ENCODE data around the gene TRIP10. TPM values are rescaled to one million over a fixed set of nuclear protein-coding genes. Genes with fewer than 3 reads are reported as not detected.

The TRIP10 gene, protein sequence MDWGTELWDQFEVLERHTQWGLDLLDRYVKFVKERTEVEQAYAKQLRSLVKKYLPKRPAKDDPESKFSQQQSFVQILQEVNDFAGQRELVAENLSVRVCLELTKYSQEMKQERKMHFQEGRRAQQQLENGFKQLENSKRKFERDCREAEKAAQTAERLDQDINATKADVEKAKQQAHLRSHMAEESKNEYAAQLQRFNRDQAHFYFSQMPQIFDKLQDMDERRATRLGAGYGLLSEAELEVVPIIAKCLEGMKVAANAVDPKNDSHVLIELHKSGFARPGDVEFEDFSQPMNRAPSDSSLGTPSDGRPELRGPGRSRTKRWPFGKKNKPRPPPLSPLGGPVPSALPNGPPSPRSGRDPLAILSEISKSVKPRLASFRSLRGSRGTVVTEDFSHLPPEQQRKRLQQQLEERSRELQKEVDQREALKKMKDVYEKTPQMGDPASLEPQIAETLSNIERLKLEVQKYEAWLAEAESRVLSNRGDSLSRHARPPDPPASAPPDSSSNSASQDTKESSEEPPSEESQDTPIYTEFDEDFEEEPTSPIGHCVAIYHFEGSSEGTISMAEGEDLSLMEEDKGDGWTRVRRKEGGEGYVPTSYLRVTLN
- total RNA-seq (2022) (45.4 and 49.7 TPM in 2 replicates), Bru-seq, nascent RNA (percentile 54 among the genes with signal in this experiment), BruChase-seq, experiment 1, labeled RNA remaining after a 6-hour chase (percentile 72 among the genes with signal in this experiment), BruChase-seq, experiment 2, labeled RNA remaining after a 2-hour chase (percentile 71 among the genes with signal in this experiment)
- long read RNA-seq, transcript TRIP10-201 (15 exons, 2,153 nt): minor isoform, 13 of 80 reads
- long read RNA-seq, transcript TRIP10-202 (14 exons, 2,035 nt): major isoform, 50 of 80 reads
- long read RNA-seq, partial matches to known transcripts: 9 of 80 reads
- long read RNA-seq, other reads (novel, unspliced or antisense): 7 of 80 reads

DNA sequence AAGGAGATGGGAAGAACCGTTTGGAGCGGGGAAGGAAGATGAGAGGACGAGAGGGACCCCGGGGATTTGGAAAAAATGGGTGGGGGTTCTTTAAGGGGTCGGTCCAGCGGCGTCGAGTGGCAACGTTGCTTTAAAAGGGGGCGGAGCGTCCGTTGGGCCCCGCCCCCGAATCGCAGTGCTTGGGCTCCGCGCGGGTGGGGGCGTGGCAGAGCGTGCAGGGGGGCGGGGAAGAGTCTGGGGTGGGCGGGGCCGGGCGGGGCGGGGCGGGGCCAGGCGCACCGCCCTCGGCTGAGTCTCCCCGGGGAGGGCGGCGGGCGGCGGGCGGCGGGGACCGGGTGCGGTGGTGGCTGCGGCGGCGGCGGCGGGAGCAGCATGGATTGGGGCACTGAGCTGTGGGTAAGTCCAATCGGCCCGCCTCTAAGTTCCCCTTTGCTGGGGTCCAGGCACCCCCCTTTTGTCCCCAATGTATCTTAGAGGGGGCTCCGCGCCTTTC is at the start of gene TRIP10:
TSS of gene TRIP10 (plus strand) at position 291 of the 493 bp plus-strand sequence. CDS start at position 373, 82 bp downstream.
- CTCF ChIA-PET: interaction anchor here (6.8 kb wide), 1 partner anchor 123 kb away, joined by 102 read pairs; no protein-coding TSS in a partner anchor
- H3K4me1 Mint-ChIP-seq (ENCODE audit: insufficient read depth, unreplicated experiment): peaks cover 36% of the 10 kb centered on the region

GRCh38 chr19:6690160-6690885 is 49.2 kb upstream of the TRIP10 start:
- intact Hi-C loops (cut with micrococcal nuclease): no loop called here
- no peak for DNase-seq (ENCODE audit: unreplicated experiment)
- TF ChIP-seq CTCF (IDR thresholded peaks at IDR 0.05; ENCODE audit: unreplicated experiment): no peak
- no peaks in the 10 kb centered on the region for H3K27me3 Mint-ChIP-seq (ENCODE audit: insufficient read depth, unreplicated experiment)
- peaks cover 99% of the 10 kb centered on the region for H3K36me3 Mint-ChIP-seq (ENCODE audit: insufficient read depth, unreplicated experiment)
- POLR2A ChIA-PET: interaction anchor here (0.7 kb wide), 1 partner anchor 30 kb away, joined by 3 read pairs; the partner anchor contains the start of gene C3
- no peak overlapping the region for H3K4me3 Mint-ChIP-seq (ENCODE audit: unreplicated experiment)
- BruUV-seq (replicated peaks): no TSS peak
- CTCF ChIA-PET: interaction anchor here (1.2 kb wide), 1 partner anchor 57 kb away, joined by 3 read pairs; no protein-coding TSS in a partner anchor
- no peak overlapping the region for H3K27ac Mint-ChIP-seq (ENCODE audit: low read depth, unreplicated experiment)
- no peaks in the 10 kb centered on the region for H3K4me1 Mint-ChIP-seq (ENCODE audit: insufficient read depth, unreplicated experiment)
- H3K9me3 Mint-ChIP-seq (ENCODE audit: unreplicated experiment): no peaks in the 10 kb centered on the region

More for the DNA sequence above, at the start of gene TRIP10:
- peaks cover 42% of the 10 kb centered on the region for H3K36me3 Mint-ChIP-seq (ENCODE audit: insufficient read depth, unreplicated experiment)
- DNase-seq (ENCODE audit: unreplicated experiment): peak; percentile 84
- H3K9me3 Mint-ChIP-seq (ENCODE audit: unreplicated experiment): no peaks in the 10 kb centered on the region
- H3K27ac Mint-ChIP-seq (ENCODE audit: low read depth, unreplicated experiment): peak within 1 kb of the TSS; percentile 83
- H3K27me3 Mint-ChIP-seq (ENCODE audit: insufficient read depth, unreplicated experiment): no peaks in the 10 kb centered on the region
- intact Hi-C loops (cut with micrococcal nuclease): loop anchor here (5.0 kb wide), 1 partner anchor 612 kb away; no protein-coding TSS in a partner anchor
- BruUV-seq (replicated peaks): no TSS peak
- POLR2A ChIA-PET: interaction anchor here (1.2 to 10.5 kb wide), 4 partner anchors 9 to 124 kb away, joined by 7 to 189 read pairs (median 91); partner anchors contain the start of genes C3 and SH2D3A
- TF ChIP-seq CTCF (IDR thresholded peaks at IDR 0.05; ENCODE audit: unreplicated experiment): no peak
- peak within 1 kb of the TSS; percentile 88 for H3K4me3 Mint-ChIP-seq (ENCODE audit: unreplicated experiment)

- DNase-seq (ENCODE audit: unreplicated experiment): no peak
- intact Hi-C loops (cut with micrococcal nuclease): no loop called here
- H3K36me3 Mint-ChIP-seq (ENCODE audit: insufficient read depth, unreplicated experiment): peaks cover 99% of the 10 kb centered on the region
- no peak for TF ChIP-seq CTCF (IDR thresholded peaks at IDR 0.05; ENCODE audit: unreplicated experiment)
- POLR2A ChIA-PET: no interaction called here
- peak overlapping the region; percentile 49 for H3K27ac Mint-ChIP-seq (ENCODE audit: low read depth, unreplicated experiment)
- no peak overlapping the region for H3K4me3 Mint-ChIP-seq (ENCODE audit: unreplicated experiment)
- CTCF ChIA-PET: interaction anchor here (0.7 kb wide), 1 partner anchor 15 kb away, joined by 3 read pairs; no protein-coding TSS in a partner anchor
- no TSS peak for BruUV-seq (replicated peaks)
- H3K4me1 Mint-ChIP-seq (ENCODE audit: insufficient read depth, unreplicated experiment): no peaks in the 10 kb centered on the region
- no peaks in the 10 kb centered on the region for H3K27me3 Mint-ChIP-seq (ENCODE audit: insufficient read depth, unreplicated experiment)
- H3K9me3 Mint-ChIP-seq (ENCODE audit: unreplicated experiment): no peaks in the 10 kb centered on the region
Observed at GRCh38 chr19:6691342-6691741, 48.1 kb upstream of the TRIP10 start.
